ENCODE data around the gene GLIS1.

GLIS1 gene

GRCh38 chr1:53696571-53696970 lies 42.4 kb downstream of the GLIS1 start:
- in situ Hi-C loops (cut with HindIII; ENCODE audit: low sequenced_read_pairs): no loop called here

DNA sequence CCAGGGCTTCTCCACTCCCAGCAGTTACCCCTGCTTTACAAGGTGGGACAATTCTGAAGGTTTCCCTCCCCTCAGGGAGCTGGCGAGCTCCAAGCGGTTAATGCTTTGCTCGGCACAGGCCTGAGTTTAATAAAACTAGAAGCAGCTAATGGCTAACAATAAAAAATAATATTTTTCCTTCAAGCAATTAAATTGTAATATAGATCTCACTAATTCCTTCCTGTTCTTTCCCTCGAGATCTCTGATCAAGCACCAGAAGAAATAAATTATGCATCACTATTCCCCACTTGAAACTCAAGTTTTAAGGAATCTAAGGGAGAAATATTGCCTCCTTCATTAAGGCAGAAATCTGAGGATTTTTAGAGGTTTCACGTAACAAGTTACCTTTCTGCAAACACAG lies 42.9 kb downstream of the GLIS1 start:
- in situ Hi-C loops (cut with HindIII; ENCODE audit: low sequenced_read_pairs): no loop called here

DNA sequence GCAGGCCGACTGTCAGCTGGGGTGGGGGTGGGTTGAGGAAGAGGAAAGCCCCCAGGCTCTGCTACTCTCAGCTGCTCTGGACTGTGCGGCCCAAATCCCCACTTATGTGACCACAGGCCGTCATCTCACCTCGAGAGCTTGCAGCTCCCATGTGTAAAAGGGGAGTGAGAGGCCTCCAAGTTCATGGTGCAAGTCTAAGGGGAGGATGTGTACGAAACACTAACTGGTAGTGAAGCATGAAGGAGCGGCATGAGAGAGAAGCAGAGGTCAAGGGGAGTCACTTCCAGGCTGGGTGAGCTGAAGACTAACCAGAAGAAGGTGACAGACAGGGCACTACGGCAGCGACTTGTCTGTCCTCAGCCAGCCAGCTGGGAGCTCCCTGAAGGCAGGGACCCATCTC lies 43.8 kb downstream of the GLIS1 start:
- in situ Hi-C loops (cut with HindIII; ENCODE audit: low sequenced_read_pairs): no loop called here

GRCh38 chr1:53694718-53695091 lies 44.3 kb downstream of the GLIS1 start:
- in situ Hi-C loops (cut with HindIII; ENCODE audit: low sequenced_read_pairs): loop anchor here (5.0 kb wide), 2 partner anchors 43 to 107 kb away; partner anchors contain the start of gene GLIS1

DNA sequence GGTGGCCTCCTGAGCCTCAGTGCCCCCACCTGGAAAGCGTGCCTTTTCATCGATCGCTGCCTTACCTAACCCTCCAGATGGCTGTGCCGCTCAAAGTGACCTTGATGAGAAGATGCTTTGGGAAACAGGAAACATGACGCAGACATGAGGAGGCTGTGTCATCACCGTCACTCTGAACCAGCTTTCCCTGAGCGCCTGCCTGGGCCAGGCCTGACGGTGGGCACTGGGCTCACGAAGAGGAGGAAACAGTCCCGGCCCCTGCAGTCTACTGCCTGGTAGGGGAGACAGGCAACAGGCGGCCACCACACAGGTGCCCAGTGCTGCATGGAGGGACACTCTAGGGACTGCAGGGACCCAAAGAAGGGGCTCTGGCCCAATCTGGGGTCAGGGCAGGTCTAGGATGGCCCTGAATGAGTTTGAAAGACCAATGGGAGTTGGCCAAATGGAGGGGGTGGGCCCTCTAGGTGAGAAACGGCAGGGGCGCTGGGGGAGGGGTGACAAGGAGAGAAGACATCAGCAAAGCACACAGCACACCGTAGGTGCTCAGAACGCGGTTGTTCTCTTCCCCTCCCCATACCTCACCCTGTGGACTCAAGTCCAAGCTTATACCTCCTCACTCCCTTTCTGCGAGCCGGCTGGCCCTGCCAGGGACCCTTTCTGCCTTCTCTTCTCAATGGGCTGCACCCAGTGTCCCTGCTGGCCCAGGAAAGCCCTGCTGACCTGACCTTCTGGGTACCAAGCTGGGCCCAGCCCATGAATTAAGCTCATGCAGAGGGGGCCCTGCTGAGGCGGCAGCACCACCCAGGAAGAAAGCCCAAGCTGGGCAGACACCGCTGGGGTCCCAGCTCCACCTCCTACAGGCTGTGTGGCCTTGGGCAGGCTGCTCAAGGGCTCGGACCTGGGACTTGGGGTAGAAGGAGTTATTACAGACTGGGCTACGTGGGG lies 44.9 kb downstream of the GLIS1 start:
- in situ Hi-C loops (cut with HindIII; ENCODE audit: low sequenced_read_pairs): loop anchor here (5.0 kb wide), 2 partner anchors 43 to 107 kb away; partner anchors contain the start of gene GLIS1

GRCh38 chr1:53693339-53693738 lies 45.6 kb downstream of the GLIS1 start:
- in situ Hi-C loops (cut with HindIII; ENCODE audit: low sequenced_read_pairs): loop anchor here (5.0 kb wide), 2 partner anchors 44 to 106 kb away; partner anchors contain the start of gene GLIS1

DNA sequence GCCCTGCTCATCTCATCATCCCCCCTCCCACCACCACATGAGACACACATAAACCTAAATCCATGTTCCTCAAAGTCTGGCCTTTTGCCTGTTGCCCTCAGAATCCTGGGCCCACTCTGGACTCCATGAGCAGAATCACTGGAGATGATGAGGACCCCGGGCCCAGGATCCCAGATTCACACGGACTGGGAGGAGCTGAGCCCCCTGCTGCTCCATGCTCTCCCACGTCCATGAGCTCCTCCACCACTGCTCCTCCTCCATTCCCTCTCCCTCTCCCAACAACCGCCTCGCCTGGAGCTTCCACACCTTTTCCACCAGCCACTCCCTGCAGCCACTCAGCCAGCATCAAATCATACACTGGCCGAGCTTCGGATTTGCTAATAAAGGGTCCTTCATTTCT lies 47.6 kb downstream of the GLIS1 start:
- in situ Hi-C loops (cut with HindIII; ENCODE audit: low sequenced_read_pairs): loop anchor here (5.0 kb wide), 2 partner anchors 46 to 104 kb away; partner anchors contain the start of gene GLIS1

DNA sequence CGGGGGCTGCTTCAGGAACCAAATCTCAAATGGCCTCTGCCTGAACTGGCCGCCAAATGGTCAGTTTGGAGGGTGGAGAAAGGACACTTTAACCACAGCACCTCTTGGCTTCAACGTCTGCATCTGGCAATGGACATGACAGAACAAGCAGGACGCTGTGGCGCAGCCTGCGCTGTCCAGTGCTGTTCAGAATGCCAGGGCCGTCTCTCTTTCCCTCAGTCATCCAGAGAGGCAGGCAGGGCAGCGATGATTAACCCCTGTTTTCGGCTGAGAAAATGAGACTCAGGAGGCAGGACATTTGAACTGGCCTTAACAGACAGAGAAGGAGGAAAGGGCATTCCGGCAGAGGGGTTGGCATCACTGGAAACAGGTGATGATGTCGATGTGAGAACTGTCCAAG lies 48.6 kb downstream of the GLIS1 start:
- in situ Hi-C loops (cut with HindIII; ENCODE audit: low sequenced_read_pairs): loop anchor here (5.0 kb wide), 2 partner anchors 47 to 103 kb away; partner anchors contain the start of gene GLIS1

GRCh38 chr1:53689736-53690326 lies 49.1 kb downstream of the GLIS1 start:
- in situ Hi-C loops (cut with HindIII; ENCODE audit: low sequenced_read_pairs): loop anchor here (5.0 kb wide), 2 partner anchors 47 to 103 kb away; partner anchors contain the start of gene GLIS1

GRCh38 chr1:53689223-53689622 lies 49.7 kb downstream of the GLIS1 start:
- in situ Hi-C loops (cut with HindIII; ENCODE audit: low sequenced_read_pairs): no loop called here

DNA sequence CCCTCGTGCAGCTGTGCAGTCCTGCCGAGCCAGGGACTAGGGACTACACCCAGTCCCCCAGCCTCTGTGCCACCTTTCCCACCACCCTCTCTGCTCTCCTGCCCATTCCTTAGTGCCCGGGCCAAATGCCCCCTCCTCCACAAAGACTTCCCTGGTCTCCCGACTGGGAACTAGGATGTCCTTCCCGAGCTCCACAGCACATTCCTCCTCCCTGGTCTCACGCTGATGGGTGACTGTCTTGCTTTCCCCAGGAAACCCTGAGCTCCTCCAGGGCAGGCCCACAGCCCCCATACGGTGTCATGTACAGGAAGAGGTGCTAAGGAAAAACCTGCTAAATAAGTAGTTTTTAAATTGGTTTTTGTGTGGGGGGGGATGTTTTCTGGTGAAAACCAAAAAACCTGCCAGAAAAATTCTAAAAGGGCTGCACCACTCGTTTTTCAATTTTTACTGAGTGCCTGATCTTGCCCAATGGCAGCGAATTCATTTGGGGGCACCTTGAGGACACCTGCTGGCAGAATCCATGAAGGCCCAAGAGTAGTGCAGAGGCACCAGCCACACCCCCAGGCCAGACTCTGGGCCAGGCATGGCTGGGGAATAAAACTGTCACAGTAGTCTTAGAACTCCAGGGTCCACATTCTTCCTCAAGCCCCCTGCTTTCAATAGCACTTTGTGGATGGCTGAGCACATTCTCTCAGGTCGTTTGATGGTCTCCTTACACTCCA lies 50.4 kb downstream of the GLIS1 start:
- in situ Hi-C loops (cut with HindIII; ENCODE audit: low sequenced_read_pairs): no loop called here

DNA sequence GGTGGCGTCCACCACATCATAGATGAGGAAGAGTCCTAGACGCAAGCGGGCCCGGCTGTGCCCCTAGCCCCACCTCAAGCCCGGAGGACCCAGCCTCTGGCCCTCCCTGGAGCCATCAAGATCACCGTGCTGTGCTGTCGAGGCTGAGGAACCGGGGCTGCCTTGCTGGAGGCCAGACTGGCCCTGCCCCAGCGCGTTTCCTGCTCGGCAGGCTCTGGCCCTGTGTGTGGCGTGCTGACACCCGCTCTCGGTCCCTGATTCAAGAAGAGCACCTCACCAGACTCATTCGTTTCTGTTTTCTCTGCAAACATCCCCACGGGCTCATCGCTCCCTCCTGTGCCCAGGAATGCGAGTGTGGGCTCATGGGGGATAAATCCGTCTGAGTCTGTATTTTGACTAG lies 51.1 kb downstream of the GLIS1 start:
- in situ Hi-C loops (cut with HindIII; ENCODE audit: low sequenced_read_pairs): no loop called here

- in situ Hi-C loops (cut with HindIII; ENCODE audit: low sequenced_read_pairs): no loop called here
Measured at GRCh38 chr1:53687426-53687825, 51.5 kb downstream of the GLIS1 start.

- in situ Hi-C loops (cut with HindIII; ENCODE audit: low sequenced_read_pairs): no loop called here
Measured at GRCh38 chr1:53686965-53687267, 52.0 kb downstream of the GLIS1 start.

- in situ Hi-C loops (cut with HindIII; ENCODE audit: low sequenced_read_pairs): no loop called here
Measured at GRCh38 chr1:53686091-53686964, 52.6 kb downstream of the GLIS1 start.

DNA sequence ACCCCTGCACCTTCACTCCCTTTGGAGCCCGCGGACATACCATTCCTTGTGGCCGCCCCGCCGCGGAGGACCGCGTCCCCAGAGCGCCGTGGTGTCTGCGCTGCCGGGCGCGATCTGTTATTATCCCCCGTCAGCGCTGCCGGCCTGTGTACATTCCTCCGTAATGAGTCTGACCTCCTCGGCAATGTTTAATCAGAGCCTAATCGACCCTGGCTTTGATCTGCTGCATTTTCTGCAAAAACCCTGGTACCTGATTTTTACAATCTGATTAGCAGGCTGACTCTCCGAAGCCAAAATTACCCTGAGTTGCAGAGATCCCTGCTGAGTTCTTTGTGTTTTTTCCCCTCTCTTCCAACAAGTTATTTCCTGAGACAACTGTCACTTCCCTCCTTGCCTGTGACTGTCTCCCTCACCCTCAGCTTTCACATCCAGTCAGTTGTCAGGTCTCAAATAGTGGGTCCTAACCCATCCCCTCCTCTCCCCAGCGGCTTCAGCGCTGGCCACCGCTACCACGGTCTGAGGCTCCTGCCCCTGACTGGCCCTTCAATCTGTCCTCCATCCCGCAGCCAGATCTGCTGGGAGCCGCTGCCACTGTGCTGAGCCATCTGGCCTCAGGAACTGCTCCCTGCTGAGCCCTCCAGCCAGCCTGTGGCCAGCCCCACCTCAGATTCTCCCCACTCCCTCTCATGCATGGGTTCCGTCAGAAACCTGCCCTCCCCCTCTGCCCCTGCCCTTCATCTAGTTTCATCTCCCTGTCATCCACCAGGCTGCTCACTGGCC lies 53.5 kb downstream of the GLIS1 start:
- in situ Hi-C loops (cut with HindIII; ENCODE audit: low sequenced_read_pairs): no loop called here

DNA sequence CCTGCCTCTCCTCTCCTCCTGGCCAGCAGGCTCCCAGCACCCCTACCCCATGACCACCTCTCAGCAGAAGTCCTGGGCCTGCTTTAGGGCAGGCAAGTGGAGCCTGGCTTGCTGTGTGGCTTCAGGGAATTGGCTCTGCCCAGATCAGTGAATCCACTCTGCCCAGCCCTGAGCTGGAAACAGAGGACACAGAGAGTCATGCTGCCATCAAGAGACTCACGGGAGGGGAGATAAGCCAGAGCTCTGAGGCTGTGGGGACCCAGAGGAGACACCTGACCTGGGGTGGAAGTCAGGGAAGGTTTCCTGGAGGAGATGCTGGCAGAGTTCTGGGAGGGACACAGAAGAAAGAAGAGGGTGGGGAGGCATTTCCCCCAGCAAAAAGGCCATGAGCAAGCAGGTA lies 54.2 kb downstream of the GLIS1 start:
- in situ Hi-C loops (cut with HindIII; ENCODE audit: low sequenced_read_pairs): no loop called here

GRCh38 chr1:53683986-53684740 lies 54.8 kb downstream of the GLIS1 start:
- in situ Hi-C loops (cut with HindIII; ENCODE audit: low sequenced_read_pairs): no loop called here

DNA sequence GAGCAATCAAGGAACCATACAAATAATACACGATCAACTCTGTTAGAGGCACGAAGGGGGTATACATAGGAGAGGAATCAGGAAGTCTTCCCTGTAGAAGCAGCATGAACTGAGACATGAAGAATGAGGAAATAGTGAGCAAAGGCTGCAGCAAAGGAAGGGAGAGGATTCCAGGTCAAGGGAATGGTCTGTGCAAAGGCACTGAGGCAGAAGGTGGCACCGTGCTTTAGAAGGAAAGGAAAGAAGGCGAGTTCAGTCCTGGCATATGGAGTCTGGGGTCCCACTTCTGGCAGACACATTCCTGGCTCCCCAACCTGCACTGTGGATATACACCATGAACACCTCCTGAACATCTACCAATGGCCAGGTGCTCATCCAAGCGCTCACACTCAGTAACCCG lies 56.1 kb downstream of the GLIS1 start:
- in situ Hi-C loops (cut with HindIII; ENCODE audit: low sequenced_read_pairs): no loop called here

All from endothelial cell of hepatic sinusoid (primary cell).